HepG2 (cell line): ENCODE results near the gene AMDHD1. TPM values are rescaled to one million over a fixed set of nuclear protein-coding genes. Genes with fewer than 3 reads are reported as not detected.

Experiments
- NAIF1 ChIP-seq: sonication (generic); formaldehyde crosslinking; IDR thresholded peaks from 2 replicates; pipeline ENCODE4 v1.5.0; 2020; ENCODE audit warnings: mild to moderate bottlenecking, missing genetic modification reagents, borderline replicate concordance
- RBM22 ChIP-seq: fragments of 200-400 bp; formaldehyde crosslinking; optimal IDR thresholded peaks from 2 replicates; pipeline ENCODE3; 2017; ENCODE audit warnings: mild to moderate bottlenecking, low read length, moderate library complexity
- SOX6 ChIP-seq, 2 experiments: fragments of 450-650 bp in 1 of 2; sonication (generic) in 1 of 2; formaldehyde crosslinking in 1 of 2; IDR thresholded peaks; 2 replicates each; pipeline versions ENCODE4 v1.4.0 to v1.6.1; 2017 to 2020; ENCODE audit warnings: antibody characterized with exemption in 1 of 2, mild to moderate bottlenecking in 1 of 2, missing genetic modification reagents in 1 of 2
- ZNF276 ChIP-seq: sonication (generic); formaldehyde crosslinking; IDR thresholded peaks from 2 replicates; pipeline ENCODE4 v1.4.0; 2020; ENCODE audit warnings: mild to moderate bottlenecking, low read depth, missing genetic modification reagents
- ZNF75D ChIP-seq: sonication (generic); formaldehyde crosslinking; IDR thresholded peaks from 2 replicates; pipeline ENCODE4 v1.8.1; 2023; ENCODE audit warnings: missing genetic modification reagents, mild to moderate bottlenecking, borderline replicate concordance
- polyA plus RNA-seq, 8 experiments: library from polyadenylated mRNA; depleted of rRNA in 3 of 8; stranded (reverse) in 7 of 8; unstranded in 1 of 8; fragments of >200 nt; fragmentation: Illumina TruSeq in 4 of 8; extraction: Trizol in 4 of 8; gene quantifications; 2 replicates each; pipeline versions ENCODE4 v1.2.1 to v1.2.3, GENCODE V29; 2011 to 2016; ENCODE audit warnings: low read depth in 4 of 8, missing spikeins in 1 of 8, mixed read lengths in 1 of 8; ENCODE audit not compliant: insufficient read depth in 1 of 8
- total RNA-seq, 5 experiments: library from RNA; depleted of rRNA; stranded (reverse); fragments of >200 nt; fragmentation: Illumina TruSeq; extraction: Trizol; gene quantifications; 2 replicates each; pipeline ENCODE4 v1.2.3, GENCODE V29; 2016; ENCODE audit warnings: low read depth in 1 of 5
- TF ChIP-seq, protein P1 (sequence below): sonication (generic); formaldehyde crosslinking; IDR thresholded peaks from one replicate; pipeline ENCODE4 v1.5.1; 2020; ENCODE audit warnings: mild to moderate bottlenecking, missing genetic modification reagents; ENCODE audit errors: not compliant biosample characterization
- TF ChIP-seq, protein P2 (sequence below), 2 experiments: sonication (generic) in 1 of 2; formaldehyde crosslinking in 1 of 2; IDR thresholded peaks; 2 replicates each; pipeline versions ENCODE4 v1.4.0 to v1.6.1; 2016 to 2020; ENCODE audit warnings: borderline replicate concordance in 1 of 2, low read depth in 1 of 2, mild to moderate bottlenecking in 1 of 2, missing genetic modification reagents in 1 of 2
- TF ChIP-seq, protein P3 (sequence below): IDR thresholded peaks from 2 replicates; pipeline ENCODE4 v1.6.1; 2016; ENCODE audit warnings: mild to moderate bottlenecking

Gene AMDHD1
- total and polyA plus RNA-seq, 2 of the 13 experiments (the other 11 are each of a cell fraction or from before 2014, with no cell fraction given), result 6.5 to 29.6 TPM

GRCh38 chr12:95942524-95943329, 404 bp upstream of the AMDHD1 start, which contains the start of gene CCDC38 (continued):
- TF ChIP-seq RBM22 (no peak), ZNF276 (CRISPR knock-in tag) (0 out of 2 replicates have a peak, but pooled peaks have one; percentile 26), NAIF1 (CRISPR knock-in tag) (no peak), SOX6 (IDR thresholded peaks at IDR 0.05) (no peak), SOX6 (CRISPR knock-in tag; IDR thresholded peaks at IDR 0.05) (peak; percentile 26; the same call in 1 of the 2 replicates), ZNF75D (CRISPR knock-in tag) (no peak)
- TF ChIP-seq, protein P1, sequence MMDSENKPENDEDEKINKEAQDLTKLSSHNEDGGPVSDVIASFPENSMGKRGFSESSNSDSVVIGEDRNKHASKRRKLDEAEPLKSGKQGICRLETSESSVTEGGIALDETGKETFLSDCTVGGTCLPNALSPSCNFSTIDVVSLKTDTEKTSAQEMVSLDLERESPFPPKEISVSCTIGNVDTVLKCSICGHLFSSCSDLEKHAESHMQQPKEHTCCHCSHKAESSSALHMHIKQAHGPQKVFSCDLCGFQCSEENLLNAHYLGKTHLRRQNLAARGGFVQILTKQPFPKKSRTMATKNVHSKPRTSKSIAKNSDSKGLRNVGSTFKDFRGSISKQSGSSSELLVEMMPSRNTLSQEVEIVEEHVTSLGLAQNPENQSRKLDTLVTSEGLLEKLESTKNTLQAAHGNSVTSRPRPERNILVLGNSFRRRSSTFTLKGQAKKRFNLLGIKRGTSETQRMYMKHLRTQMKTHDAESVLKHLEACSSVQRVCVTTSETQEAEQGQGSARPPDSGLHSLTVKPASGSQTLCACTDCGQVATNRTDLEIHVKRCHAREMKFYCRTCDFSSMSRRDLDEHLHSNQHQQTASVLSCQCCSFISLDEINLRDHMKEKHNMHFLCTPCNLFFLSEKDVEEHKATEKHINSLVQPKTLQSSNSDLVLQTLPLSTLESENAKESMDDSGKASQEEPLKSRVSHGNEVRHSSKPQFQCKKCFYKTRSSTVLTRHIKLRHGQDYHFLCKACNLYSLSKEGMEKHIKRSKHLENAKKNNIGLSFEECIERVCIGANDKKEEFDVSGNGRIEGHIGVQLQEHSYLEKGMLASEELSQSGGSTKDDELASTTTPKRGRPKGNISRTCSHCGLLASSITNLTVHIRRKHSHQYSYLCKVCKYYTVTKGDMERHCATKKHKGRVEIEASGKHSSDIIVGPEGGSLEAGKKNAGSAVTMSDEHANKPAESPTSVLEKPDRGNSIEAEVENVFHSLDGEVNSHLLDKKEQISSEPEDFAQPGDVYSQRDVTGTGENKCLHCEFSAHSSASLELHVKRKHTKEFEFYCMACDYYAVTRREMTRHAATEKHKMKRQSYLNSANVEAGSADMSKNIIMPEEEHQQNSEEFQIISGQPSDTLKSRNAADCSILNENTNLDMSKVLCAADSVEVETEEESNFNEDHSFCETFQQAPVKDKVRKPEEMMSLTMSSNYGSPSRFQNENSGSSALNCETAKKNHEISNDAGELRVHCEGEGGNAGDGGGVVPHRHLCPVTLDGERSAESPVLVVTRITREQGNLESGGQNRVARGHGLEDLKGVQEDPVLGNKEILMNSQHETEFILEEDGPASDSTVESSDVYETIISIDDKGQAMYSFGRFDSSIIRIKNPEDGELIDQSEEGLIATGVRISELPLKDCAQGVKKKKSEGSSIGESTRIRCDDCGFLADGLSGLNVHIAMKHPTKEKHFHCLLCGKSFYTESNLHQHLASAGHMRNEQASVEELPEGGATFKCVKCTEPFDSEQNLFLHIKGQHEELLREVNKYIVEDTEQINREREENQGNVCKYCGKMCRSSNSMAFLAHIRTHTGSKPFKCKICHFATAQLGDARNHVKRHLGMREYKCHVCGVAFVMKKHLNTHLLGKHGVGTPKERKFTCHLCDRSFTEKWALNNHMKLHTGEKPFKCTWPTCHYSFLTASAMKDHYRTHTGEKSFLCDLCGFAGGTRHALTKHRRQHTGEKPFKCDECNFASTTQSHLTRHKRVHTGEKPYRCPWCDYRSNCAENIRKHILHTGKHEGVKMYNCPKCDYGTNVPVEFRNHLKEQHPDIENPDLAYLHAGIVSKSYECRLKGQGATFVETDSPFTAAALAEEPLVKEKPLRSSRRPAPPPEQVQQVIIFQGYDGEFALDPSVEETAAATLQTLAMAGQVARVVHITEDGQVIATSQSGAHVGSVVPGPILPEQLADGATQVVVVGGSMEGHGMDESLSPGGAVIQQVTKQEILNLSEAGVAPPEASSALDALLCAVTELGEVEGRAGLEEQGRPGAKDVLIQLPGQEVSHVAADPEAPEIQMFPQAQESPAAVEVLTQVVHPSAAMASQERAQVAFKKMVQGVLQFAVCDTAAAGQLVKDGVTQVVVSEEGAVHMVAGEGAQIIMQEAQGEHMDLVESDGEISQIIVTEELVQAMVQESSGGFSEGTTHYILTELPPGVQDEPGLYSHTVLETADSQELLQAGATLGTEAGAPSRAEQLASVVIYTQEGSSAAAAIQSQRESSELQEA (CRISPR knock-in tag), result no peak
- TF ChIP-seq, protein P2, sequence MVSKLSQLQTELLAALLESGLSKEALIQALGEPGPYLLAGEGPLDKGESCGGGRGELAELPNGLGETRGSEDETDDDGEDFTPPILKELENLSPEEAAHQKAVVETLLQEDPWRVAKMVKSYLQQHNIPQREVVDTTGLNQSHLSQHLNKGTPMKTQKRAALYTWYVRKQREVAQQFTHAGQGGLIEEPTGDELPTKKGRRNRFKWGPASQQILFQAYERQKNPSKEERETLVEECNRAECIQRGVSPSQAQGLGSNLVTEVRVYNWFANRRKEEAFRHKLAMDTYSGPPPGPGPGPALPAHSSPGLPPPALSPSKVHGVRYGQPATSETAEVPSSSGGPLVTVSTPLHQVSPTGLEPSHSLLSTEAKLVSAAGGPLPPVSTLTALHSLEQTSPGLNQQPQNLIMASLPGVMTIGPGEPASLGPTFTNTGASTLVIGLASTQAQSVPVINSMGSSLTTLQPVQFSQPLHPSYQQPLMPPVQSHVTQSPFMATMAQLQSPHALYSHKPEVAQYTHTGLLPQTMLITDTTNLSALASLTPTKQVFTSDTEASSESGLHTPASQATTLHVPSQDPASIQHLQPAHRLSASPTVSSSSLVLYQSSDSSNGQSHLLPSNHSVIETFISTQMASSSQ (IDR thresholded peaks at IDR 0.05; ENCODE audit: low read depth), result no peak
- TF ChIP-seq, protein P2 (CRISPR knock-in tag; IDR thresholded peaks at IDR 0.05; ENCODE audit: borderline replicate concordance), result no peak
- TF ChIP-seq, protein P3, sequence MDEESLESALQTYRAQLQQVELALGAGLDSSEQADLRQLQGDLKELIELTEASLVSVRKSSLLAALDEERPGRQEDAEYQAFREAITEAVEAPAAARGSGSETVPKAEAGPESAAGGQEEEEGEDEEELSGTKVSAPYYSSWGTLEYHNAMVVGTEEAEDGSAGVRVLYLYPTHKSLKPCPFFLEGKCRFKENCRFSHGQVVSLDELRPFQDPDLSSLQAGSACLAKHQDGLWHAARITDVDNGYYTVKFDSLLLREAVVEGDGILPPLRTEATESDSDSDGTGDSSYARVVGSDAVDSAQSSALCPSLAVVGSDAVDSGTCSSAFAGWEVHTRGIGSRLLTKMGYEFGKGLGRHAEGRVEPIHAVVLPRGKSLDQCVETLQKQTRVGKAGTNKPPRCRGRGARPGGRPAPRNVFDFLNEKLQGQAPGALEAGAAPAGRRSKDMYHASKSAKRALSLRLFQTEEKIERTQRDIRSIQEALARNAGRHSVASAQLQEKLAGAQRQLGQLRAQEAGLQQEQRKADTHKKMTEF (CRISPR knock-in tag), result peak; percentile 49; the same call in 1 of the 2 replicates
